AG04449 (cell line): ENCODE results near the gene SEPTIN11.

Experiments used
- CTCF ChIA-PET: fragments of 350-600 bp; formaldehyde crosslinking; extraction: SDS; loops from one replicate; lab custom pipeline; 2021; ENCODE audit warnings: antibody characterized with exemption; lab: Yijun Ruan, JAX
- POLR2A ChIA-PET: fragments of 400-600, 350-600 bp; formaldehyde crosslinking; extraction: SDS; loops from one replicate; lab custom pipeline; 2020; ENCODE audit warnings: antibody characterized with exemption, inconsistent platforms; lab: Yijun Ruan, JAX
- DNase-seq: peaks from one replicate; pipeline ENCODE4 v3.0.0-alpha.2; 2010; ENCODE audit warnings: low read depth, low spot score
- H3K4me3 ChIP-seq: 2 replicates; pipeline ENCODE4 v1.5.1; 2011; ENCODE audit warnings: low read depth, mild to moderate bottlenecking, control low read depth, low read length
- TF ChIP-seq, protein P1 (sequence below): IDR thresholded peaks from one replicate; pipeline ENCODE4 v1.5.1; 2011; ENCODE audit warnings: mild to moderate bottlenecking, moderate library complexity, low read length, control low read depth, inconsistent platforms; ENCODE audit not compliant: insufficient read depth; ENCODE audit errors: missing control alignments

SEPTIN11 gene

DNA sequence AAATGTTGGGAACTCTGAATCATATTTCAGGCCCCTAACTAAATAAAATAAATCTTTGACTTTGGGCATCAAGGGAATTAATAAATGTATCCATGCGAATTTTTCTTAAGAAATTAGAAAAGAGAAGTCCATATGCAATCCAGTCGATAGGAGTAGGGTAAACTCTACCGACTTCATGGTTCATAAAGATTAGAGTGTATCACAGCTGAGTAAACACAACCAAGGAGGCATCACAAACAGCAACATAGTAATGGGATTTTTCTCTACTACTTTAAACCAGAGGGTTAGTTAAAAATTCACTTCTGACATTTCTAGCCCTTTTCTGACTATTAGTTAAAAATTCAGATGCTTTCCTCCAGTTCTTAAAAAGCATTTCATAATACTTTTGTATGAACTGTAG is 19.9 kb downstream of the SEPTIN11 start:
- POLR2A ChIA-PET, result interaction anchor here (1.0 kb wide), 1 partner anchor 11 kb away, joined by 5 read pairs; no protein-coding TSS in a partner anchor
- TF ChIP-seq, protein P1, sequence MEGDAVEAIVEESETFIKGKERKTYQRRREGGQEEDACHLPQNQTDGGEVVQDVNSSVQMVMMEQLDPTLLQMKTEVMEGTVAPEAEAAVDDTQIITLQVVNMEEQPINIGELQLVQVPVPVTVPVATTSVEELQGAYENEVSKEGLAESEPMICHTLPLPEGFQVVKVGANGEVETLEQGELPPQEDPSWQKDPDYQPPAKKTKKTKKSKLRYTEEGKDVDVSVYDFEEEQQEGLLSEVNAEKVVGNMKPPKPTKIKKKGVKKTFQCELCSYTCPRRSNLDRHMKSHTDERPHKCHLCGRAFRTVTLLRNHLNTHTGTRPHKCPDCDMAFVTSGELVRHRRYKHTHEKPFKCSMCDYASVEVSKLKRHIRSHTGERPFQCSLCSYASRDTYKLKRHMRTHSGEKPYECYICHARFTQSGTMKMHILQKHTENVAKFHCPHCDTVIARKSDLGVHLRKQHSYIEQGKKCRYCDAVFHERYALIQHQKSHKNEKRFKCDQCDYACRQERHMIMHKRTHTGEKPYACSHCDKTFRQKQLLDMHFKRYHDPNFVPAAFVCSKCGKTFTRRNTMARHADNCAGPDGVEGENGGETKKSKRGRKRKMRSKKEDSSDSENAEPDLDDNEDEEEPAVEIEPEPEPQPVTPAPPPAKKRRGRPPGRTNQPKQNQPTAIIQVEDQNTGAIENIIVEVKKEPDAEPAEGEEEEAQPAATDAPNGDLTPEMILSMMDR, result no peak
- CTCF ChIA-PET, result no interaction called here
- no peak for DNase-seq
- no peak overlapping the region for H3K4me3 ChIP-seq

DNA sequence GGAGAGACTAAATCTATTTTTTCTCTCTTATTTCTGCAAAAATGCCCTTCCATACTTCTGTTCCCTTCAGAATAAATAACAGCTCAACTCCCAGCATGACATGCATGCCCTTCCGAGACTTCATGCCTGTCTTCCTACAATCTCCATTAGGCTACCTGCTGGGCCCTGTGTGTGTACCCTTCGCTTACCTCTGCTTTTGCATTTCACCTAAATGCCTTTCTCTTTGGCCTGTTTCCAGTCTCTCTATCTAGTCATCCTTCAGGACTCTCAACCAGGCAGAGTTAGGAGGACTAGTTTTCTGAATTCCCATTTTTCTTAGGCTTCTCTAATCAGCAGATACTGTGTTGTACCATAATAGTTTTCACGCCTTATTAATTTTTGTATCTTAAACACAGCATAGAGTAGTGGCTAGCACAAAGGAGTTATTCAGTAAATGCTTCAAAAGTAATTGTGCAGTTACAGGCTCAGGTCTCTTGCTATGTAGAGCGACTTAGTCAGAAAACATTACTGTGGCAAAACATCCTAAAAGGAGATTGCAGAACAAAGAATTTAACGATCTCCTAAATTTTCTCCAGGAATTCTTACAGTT is 20.5 kb downstream of the SEPTIN11 start:
- ChIA-PET POLR2A (interaction anchor here (1.0 kb wide), 1 partner anchor 11 kb away, joined by 5 read pairs; no protein-coding TSS in a partner anchor), CTCF (no interaction called here)
- TF ChIP-seq, protein P1, result no peak
- no peak overlapping the region for H3K4me3 ChIP-seq
- no peak for DNase-seq

DNA sequence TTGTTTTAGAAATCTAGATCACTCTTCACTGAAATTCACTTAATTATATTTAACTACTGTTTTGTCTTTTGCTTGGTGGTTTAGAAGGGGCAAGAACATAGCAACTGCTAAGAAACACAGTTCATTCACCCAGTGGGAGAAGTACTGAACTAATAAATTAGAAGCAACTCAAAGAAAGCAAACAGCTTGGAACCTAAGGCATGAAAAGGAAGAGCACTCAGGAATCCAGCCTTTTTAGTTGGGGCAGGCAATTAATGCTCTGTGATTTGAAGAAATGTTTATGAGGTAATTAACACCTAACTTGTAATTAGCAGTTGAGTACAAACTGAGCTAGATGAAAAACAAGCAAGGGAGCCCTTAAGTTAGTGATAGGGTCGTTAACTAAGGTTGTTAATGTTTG is 22.8 kb downstream of the SEPTIN11 start:
- POLR2A ChIA-PET, result no interaction called here
- no peak for DNase-seq
- CTCF ChIA-PET, result interaction anchor here (1.8 kb wide), 1 partner anchor 12 kb away, joined by 5 read pairs; no protein-coding TSS in a partner anchor
- TF ChIP-seq, protein P1, result no peak
- no peak overlapping the region for H3K4me3 ChIP-seq

DNA sequence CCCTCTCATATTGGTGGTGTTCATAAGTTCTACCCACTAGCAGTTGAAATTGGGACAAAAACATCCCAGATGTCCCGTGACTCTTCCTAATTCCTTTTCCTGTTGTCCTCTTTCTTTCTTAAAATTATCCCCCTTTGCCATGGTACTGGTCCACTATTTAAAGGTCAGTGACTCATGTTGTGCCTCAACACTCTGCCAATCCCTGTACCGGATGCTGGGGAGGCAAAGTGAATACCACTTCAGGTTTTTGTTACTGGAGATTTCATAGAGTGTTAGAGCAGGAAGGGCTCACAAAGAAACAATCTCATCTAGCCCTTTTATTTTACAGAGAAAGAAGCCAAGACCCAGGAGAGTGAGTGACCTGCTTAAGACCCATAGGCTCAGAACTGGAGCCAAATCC is 24.6 kb downstream of the SEPTIN11 start:
- no peak overlapping the region for H3K4me3 ChIP-seq
- CTCF ChIA-PET, result no interaction called here
- TF ChIP-seq, protein P1, result no peak
- DNase-seq, result no peak
- POLR2A ChIA-PET, result interaction anchor here (1.2 kb wide), 1 partner anchor 236 kb away, joined by 3 read pairs; no protein-coding TSS in a partner anchor

DNA sequence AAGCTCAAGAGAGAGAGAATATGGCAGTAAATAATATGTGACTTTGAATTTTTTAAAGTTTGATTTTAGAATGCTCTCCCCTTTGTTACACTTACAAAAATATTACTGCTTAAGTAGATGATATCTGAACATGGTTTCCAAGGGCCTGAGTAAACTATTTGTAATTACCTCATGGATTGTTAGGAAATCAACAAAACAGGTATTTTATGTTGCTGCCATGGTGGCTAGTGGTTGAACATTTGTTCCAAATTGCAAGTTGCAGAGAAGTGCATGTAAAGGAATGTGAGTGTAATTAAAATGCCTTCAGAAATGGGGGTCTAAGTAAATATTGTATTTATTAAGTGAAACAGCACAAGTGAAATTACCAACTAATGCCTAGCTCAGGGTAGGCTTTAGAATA is 27.6 kb downstream of the SEPTIN11 start:
- no peak overlapping the region for H3K4me3 ChIP-seq
- ChIA-PET CTCF (interaction anchor here (0.6 to 1.3 kb wide), 4 partner anchors 11 to 239 kb away, joined by 3 to 5 read pairs (median 4); no protein-coding TSS in a partner anchor), POLR2A (interaction anchor here (0.7 kb wide), 1 partner anchor 10 kb away, joined by 3 read pairs; no protein-coding TSS in a partner anchor)
- DNase-seq, result no peak
- TF ChIP-seq, protein P1, result no peak

DNA sequence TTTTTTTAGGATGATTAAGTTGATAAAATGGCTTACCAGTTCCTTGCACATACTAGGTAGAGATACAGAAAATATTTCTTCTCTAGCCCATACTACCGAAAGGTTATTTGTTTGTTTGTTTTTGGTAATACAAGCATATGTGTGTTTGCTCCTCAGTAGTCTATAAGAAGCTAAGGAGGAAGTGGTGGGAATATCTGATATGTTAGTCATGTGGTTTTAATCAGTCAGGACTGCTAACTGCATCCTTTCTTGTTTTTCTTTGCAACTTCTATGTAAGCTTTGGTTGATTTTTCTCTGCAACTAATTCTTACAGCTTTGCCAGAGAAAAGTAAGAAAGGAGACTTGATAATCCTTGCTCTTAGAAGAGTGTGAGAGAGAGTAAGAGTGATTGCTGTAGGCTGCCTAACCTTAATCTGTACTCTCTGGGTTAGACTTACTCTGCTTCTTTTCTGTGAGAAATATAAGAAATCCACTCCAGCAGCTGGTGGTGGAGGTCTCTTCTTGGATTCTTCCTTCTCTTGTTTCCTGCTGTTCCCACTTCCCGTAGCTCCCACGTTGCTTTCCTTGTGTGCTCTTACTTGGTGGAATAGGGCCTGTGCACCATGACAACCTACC is 28.3 kb downstream of the SEPTIN11 start:
- DNase-seq, result no peak
- TF ChIP-seq, protein P1, result no peak
- CTCF ChIA-PET, result interaction anchor here (1.1 to 1.3 kb wide), 5 partner anchors 10 to 473 kb away, joined by 3 to 5 read pairs (median 4); no protein-coding TSS in a partner anchor
- H3K4me3 ChIP-seq, result no peak overlapping the region
- POLR2A ChIA-PET, result interaction anchor here (0.7 kb wide), 2 partner anchors 9 to 11 kb away, joined by 3 read pairs; no protein-coding TSS in a partner anchor
